GM19043 (cell line): ENCODE results near the gene CTIF.
"Not testable (repeated sequence)": the region's sequence is repeated elsewhere in the genome, so short reads cannot be mapped to it uniquely, and the experiment has no call there.

Experiments
- ATAC-seq: cut with Tn5 transposase; IDR thresholded peaks from one replicate; pipeline ENCODE4 v1.9.1; 2021; ENCODE audit warnings: low read depth; ENCODE audit not compliant: unreplicated experiment

The CTIF gene

GRCh38 chr18:48638896-48639771, 100.3 kb downstream of the CTIF start:
- no peak for ATAC-seq

DNA sequence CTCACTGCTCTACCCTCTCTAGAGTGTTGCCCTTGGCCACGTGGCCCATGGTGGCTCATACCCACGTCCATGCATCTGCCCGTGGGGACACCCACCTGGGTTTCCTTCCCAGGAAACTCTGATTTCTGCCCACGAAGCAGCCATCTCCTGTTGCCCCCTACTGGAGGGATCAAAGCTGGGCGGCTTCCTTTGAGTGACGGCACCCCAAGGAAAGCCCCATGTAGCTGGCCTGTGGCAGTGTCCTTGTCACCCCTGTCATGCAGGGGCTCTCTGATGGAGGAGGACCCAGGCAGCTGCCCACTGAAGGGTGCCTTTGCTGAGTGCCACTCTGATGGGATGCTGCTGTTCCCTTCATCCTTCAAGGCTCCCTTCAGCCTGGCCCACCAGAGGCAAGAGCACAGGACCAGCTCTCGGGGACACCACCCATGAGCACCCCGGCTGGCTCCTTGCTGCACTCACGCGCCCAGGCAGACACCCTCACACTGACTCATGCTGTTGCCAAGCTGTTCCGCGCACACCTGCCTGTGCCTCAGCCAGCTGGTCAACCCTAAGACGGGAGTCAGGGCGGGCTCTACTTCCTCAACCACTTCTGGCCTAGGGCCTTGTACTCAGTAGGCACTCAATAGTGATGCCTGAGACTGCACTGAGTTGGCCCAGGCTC, 101.1 kb downstream of the CTIF start:
- ATAC-seq: no peak

- no peak for ATAC-seq
These were observed 101.9 kb downstream of the CTIF start for GRCh38 chr18:48640566-48641270.

- ATAC-seq: no peak
These were observed 103.2 kb downstream of the CTIF start for GRCh38 chr18:48641981-48642380.

DNA sequence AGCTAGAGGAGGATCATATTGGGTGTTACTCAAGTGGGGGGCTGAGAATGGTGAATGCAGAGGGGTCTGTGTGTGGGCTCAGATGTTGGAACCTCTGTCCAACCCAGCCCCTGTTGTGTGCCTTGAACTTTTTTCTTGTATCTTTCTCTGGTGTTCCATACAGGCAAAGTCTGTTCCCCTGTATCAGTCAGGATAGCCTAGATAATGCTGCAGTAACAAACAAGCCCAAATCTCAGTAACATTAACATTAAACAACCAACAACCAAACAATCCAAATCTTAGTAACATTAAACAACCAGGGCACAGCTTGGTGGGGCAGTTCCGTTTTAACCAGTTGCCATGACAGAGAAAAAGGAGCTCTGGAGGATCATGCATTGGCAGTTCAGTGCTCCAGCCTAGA, 103.7 kb downstream of the CTIF start:
- ATAC-seq: no peak

DNA sequence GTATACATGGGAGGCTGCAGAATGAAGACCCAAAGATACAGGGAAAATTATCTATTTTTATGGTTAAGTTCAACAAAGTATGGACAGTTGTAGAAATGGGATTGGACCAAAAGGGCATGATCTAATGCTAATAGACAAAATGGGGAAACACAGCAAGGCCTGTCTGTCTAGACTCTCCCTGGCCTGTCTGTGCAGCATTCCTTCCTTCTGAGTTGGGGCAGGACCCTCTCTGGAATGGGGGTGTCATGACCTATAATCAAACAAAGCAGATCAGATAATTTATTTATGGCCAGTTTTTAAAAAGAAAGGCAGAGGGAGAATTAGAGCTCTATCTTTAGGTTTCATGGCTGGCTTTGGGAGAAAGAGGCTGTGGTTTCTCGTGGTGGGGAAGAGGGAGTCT, 104.4 kb downstream of the CTIF start:
- no peak for ATAC-seq

DNA sequence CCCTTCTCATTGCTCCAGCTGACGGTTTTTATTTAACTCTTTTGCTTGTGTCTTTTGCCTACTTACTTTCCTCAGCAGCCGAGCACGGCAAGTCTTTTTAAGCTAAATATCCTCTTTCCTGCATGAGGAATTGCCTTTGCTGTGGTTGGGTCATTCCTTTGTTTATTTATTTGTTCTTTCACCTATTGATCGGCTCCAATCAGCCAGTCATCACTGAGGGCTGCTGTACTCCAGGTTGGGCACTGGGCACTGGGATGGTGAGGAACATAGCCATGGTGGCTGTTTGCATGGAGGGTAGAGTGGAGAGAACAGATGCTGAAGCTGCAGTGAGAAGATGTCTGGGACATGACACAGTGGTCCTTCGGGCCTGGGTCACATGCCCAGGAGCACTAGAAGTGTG, 105.2 kb downstream of the CTIF start:
- ATAC-seq: no peak

DNA sequence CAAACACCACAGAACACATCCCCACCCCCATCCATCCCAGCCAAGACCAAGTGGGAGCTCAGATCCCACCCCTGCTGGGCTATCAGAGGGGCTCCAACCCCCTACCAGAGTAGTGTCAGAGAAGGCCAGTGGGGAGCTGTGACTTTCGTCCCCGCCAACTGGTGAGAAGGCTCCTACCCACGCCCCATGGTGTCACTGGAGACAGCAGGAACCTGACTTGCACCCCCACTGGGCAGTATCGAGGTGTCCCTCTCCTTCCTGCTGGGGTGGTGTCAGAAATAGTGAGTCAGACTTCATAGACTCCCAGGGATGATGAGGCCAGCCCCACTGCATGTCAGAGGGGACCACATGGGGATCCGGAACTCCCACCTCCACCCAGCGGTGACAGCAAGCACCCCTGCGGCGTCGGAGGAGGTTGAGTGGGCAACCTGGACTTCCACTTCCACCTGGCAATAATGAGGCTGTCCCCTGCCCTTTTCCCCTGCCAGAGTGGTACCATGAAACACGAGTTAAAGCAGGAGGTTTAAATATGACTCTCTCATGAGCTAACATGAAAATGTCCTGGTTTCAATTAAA, 106.7 kb downstream of the CTIF start:
- no peak for ATAC-seq

DNA sequence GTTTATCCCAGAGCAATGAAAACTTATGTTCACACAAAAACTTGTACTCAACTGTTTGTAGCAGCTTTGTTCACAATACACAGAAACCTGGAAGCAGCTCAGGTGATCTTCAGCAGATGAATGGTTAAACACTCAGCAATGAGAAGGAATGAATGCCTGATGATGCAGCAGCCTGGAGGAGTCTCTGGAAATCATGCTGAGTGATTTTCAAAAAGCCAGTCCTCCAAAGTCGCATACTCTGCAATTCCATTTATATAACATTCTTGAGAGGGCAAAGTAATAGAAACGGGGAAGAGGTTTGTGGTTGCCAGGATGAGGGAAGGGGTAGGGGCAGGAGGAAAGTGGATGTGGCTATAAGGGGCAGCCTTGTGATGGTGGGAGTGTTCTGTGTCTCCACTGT, 108.1 kb downstream of the CTIF start:
- no peak for ATAC-seq

DNA sequence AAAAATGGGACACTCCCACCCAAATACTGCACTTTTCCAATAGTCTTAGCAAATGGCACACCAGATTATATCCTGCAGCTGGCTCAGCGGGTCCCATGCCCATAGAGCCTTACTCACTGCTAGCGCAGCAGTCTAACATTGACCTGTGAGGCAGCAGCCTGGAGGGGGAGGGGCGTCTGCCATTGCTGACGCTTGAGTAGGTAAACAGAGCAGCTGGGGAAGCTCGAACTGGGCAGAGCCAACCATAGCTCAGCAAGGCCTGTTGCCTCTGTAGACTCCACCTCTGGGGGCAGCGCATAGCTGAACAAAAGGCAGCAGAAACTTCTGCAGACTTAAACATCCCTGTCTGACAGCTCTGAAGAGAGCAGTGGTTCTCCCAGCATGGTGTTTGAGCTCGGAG, 110.4 kb downstream of the CTIF start:
- ATAC-seq: no peak

GRCh38 chr18:48654591-48654990, 115.8 kb downstream of the CTIF start:
- ATAC-seq: not testable (repeated sequence)

- no peak for ATAC-seq
These were observed 116.7 kb downstream of the CTIF start for GRCh38 chr18:48655508-48655907.

DNA sequence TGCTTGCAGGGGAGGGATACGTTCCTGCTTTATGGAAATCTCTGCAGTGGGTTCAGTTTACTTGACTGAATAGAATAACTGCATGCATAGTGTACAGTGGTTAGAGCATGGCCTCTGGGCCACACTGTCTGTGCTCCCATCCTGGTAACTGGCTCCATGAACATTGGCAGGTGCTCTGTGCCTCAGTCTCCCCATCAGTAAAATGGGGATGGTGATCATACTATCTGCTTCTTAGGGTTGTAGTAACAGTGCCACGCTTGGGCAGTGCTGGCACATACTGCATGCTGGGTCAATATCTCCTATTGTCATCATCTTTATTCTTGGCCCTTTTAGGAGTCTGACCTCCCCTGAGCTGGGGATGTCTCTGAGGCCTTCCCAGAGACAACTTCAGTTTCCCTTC, 117.3 kb downstream of the CTIF start:
- no peak for ATAC-seq

GRCh38 chr18:48656582-48656981, 117.8 kb downstream of the CTIF start:
- no peak for ATAC-seq

- ATAC-seq: no peak
These were observed 118.8 kb downstream of the CTIF start for GRCh38 chr18:48657447-48658120.

DNA sequence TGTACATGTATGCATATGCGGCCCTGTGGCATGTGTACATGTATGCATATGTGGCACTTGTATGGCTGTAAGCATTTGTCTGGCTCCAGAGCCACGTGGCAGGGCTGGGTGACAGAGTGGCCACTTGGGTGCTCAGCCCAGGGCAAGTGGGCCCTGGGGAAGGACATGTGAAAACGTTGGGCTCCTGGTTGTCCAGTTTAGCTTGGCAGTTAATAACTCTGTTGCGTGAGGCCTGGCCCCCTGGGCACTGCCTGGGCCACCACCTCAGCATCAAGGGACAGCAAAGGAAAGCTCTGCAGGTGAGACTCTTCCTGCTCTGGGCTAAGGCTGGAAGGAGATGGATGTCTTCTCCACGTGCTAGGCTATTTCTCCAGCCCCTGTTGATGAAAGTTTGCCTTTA, 119.9 kb downstream of the CTIF start:
- no peak for ATAC-seq

- ATAC-seq: no peak
These were observed 120.6 kb downstream of the CTIF start for GRCh38 chr18:48659188-48660009.

DNA sequence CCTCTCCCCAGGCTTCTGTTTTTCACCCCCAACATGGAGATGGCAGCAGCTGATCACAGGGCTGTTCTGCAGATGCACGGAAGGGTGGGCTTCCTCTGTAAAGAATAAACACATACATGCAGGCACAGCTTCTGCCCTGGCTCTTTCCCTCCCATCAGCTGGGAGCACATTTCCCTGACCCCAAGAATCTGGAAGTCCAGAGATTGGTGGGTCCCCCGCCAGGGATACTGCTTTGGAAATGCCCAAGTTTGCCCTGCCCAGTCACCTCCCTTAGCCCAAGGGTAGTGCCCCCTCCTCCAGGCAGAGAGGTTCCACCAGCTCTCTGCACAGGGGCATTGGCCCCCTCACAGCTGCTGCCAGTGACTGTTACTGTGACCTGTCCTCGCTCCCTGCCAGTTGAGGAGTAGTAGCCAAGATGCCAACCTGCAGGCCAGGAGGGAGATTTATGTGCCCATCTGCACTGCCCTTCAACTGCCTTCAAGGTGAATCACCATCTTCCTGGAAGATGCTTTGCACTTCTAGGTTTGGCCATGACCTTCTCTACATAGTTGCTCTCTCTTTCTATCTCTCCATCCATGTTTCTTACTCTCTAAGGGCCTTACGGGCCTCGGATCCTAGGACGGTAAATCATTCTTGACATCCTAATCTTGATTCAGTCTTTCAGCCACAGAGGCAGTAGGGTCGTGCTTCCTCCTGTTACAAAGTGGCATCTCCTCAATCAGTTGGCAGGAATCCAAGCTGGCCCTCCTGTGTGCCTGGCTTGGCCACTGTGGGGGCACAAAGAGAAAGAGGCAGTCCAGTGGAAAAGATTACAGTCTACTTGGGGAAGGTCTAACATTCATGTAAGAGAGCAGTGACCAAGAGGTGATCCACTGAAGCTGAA, 121.8 kb downstream of the CTIF start:
- no peak for ATAC-seq

DNA sequence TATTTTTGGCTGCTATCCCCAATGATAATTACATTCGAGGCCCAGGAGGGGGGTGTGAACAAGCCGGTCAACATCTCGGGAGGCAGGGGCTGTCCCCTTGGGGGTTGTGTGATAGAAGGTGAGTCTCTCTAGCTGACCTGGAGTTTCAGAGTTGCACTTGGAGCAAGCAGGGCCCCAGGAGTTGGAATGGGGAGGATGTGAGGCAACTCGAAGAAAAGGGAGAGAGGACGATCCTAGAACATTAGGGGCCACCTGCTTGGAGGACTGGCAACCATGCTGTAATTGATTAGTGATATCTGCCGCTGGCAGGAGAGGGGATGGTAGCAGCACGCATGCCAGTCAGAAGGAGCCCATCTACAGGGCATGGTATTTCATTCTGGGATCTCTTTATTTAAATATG, 122.6 kb downstream of the CTIF start:
- no peak for ATAC-seq
